ENCODE results near the gene CST8. TPM values are rescaled to one million over a fixed set of nuclear protein-coding genes. Genes with fewer than 3 reads are reported as not detected.

The CST8 gene
- total RNA-seq, 1 donor = not detected

DNA sequence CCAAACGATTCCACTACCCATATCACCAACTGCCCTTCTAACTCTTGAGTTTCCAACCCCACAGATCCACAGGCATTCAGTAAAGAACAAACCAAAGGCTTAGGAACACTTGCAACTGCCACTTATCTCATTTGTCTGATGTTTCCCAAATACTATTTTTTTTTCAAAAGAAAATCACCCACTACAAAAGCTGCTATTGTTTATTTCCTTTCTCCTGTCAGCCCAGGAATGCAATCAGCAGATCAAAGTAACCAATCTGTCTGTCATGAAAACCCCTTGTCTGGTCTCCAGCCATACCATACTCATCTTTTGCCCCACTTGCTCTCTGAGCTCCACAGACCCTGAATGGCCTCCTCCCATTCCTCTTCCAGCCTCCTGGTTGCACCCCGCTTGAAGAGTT is 8.8 kb upstream of the CST8 start:
- Histone ChIP-seq H3K4me2 (ENCODE audit: insufficient read depth, low read length) (no peak overlapping the region), H3K79me2 (ENCODE audit: insufficient read depth, low read length) (no peaks in the 10 kb centered on the region), H4K20me1 (ENCODE audit: insufficient read depth, low read length) (no peaks in the 10 kb centered on the region), H3K4me1 (ENCODE audit: insufficient read depth, low read length) (no peaks in the 10 kb centered on the region), H3K27me3 (ENCODE audit: insufficient read depth, low read length) (no peaks in the 10 kb centered on the region), H3K36me3 (ENCODE audit: insufficient read depth, low read length) (no peaks in the 10 kb centered on the region), H3K27ac (ENCODE audit: low read depth, low read length) (no peak overlapping the region), H3K9me3 (ENCODE audit: low read depth, low read length) (no peaks in the 10 kb centered on the region), H2AFZ (ENCODE audit: low read length) (no peak overlapping the region), H3K4me3 (ENCODE audit: insufficient read depth, low read length) (no peak overlapping the region)
- DNase-seq (ENCODE audit: insufficient read length, low spot score, missing footprints) = no peak
- TF ChIP-seq, protein P1, sequence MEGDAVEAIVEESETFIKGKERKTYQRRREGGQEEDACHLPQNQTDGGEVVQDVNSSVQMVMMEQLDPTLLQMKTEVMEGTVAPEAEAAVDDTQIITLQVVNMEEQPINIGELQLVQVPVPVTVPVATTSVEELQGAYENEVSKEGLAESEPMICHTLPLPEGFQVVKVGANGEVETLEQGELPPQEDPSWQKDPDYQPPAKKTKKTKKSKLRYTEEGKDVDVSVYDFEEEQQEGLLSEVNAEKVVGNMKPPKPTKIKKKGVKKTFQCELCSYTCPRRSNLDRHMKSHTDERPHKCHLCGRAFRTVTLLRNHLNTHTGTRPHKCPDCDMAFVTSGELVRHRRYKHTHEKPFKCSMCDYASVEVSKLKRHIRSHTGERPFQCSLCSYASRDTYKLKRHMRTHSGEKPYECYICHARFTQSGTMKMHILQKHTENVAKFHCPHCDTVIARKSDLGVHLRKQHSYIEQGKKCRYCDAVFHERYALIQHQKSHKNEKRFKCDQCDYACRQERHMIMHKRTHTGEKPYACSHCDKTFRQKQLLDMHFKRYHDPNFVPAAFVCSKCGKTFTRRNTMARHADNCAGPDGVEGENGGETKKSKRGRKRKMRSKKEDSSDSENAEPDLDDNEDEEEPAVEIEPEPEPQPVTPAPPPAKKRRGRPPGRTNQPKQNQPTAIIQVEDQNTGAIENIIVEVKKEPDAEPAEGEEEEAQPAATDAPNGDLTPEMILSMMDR (IDR thresholded peaks at IDR 0.05; ENCODE audit: extremely low read depth, low read depth, low read length) = no peak

DNA sequence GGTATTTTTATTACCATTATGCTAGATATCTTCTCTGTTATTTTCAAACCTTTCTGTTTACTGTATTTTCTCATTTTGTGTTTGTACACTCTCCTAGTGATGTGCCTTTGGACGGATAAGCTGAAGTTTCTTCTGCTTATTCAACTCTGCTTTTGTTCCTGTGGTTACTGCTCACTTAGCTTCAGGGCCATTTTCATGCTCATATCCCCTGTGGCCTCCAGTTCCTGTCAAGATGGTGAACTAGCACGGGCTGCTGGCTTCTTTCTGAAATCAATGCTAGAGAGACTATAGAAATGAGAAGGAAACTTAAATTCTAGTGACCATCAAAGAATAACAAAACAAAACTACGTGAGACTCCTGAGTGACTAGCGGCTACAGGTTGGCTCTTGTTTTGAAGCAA is 6.8 kb upstream of the CST8 start:
- Histone ChIP-seq H3K9me3 (ENCODE audit: low read depth, low read length) (no peaks in the 10 kb centered on the region), H3K36me3 (ENCODE audit: insufficient read depth, low read length) (no peaks in the 10 kb centered on the region), H3K27me3 (ENCODE audit: insufficient read depth, low read length) (no peaks in the 10 kb centered on the region), H4K20me1 (ENCODE audit: insufficient read depth, low read length) (no peaks in the 10 kb centered on the region), H3K79me2 (ENCODE audit: insufficient read depth, low read length) (no peaks in the 10 kb centered on the region), H2AFZ (ENCODE audit: low read length) (no peak overlapping the region), H3K4me2 (ENCODE audit: insufficient read depth, low read length) (no peak overlapping the region), H3K4me3 (ENCODE audit: insufficient read depth, low read length) (no peak overlapping the region), H3K4me1 (ENCODE audit: insufficient read depth, low read length) (no peaks in the 10 kb centered on the region), H3K27ac (ENCODE audit: low read depth, low read length) (no peak overlapping the region)
- TF ChIP-seq, protein P1 (IDR thresholded peaks at IDR 0.05; ENCODE audit: extremely low read depth, low read depth, low read length) = no peak
- DNase-seq (ENCODE audit: insufficient read length, low spot score, missing footprints) = no peak

DNA sequence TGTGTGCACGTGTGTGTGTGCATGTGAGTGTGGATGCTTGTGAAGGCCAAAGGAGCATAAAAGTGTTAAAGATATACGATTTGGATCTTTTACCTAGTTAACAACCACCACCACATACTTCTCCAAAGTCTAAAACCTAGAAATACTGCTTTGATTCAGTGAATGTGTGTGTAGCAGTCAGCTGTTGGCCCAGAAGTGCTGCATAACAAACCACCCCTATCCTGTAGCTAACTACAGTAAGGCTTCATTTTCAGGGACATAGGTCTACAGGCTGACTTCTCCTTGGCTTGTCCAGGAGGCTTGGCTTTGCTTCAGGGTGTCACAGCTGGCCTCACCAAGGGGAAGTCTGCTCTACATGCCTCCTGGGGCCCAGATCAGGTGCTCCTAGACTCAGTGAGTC is 2.4 kb upstream of the CST8 start:
- Histone ChIP-seq H3K27ac (ENCODE audit: low read depth, low read length) (no peak overlapping the region), H3K4me2 (ENCODE audit: insufficient read depth, low read length) (no peak overlapping the region), H3K79me2 (ENCODE audit: insufficient read depth, low read length) (no peaks in the 10 kb centered on the region), H3K4me1 (ENCODE audit: insufficient read depth, low read length) (no peaks in the 10 kb centered on the region), H3K27me3 (ENCODE audit: insufficient read depth, low read length) (no peaks in the 10 kb centered on the region), H2AFZ (ENCODE audit: low read length) (no peak overlapping the region), H3K36me3 (ENCODE audit: insufficient read depth, low read length) (no peaks in the 10 kb centered on the region), H3K9me3 (ENCODE audit: low read depth, low read length) (no peaks in the 10 kb centered on the region), H3K4me3 (ENCODE audit: insufficient read depth, low read length) (no peak overlapping the region), H4K20me1 (ENCODE audit: insufficient read depth, low read length) (no peaks in the 10 kb centered on the region)
- TF ChIP-seq, protein P1 (IDR thresholded peaks at IDR 0.05; ENCODE audit: extremely low read depth, low read depth, low read length) = no peak
- no peak for DNase-seq (ENCODE audit: insufficient read length, low spot score, missing footprints)

DNA sequence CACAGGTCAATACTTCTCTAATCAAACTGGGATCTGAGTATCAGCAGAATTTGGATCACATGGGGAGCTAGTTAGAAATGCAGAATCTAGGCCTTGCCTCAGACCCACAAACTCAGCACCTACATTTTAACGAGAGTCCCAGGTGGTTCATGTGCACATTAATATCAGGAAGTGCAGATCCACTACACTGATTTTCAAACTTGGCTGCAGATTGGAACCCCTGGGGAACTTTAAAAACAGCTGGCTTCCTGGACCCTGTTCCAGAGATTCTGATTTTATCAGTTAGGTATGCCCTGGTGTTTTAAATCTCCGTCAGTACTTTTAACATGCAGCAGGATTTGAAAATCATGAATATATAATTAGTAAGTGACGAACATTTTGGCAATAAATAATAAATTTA is 1.9 kb upstream of the CST8 start:
- H3K9me3 ChIP-seq (ENCODE audit: low read depth, low read length) = no peaks in the 10 kb centered on the region
- no peak overlapping the region for H3K4me3 ChIP-seq (ENCODE audit: insufficient read depth, low read length)
- H3K36me3 ChIP-seq (ENCODE audit: insufficient read depth, low read length) = no peaks in the 10 kb centered on the region
- TF ChIP-seq, protein P1 (IDR thresholded peaks at IDR 0.05; ENCODE audit: extremely low read depth, low read depth, low read length) = no peak
- H3K4me1 ChIP-seq (ENCODE audit: insufficient read depth, low read length) = no peaks in the 10 kb centered on the region
- H2AFZ ChIP-seq (ENCODE audit: low read length) = no peak overlapping the region
- no peak for DNase-seq (ENCODE audit: insufficient read length, low spot score, missing footprints)
- H3K27ac ChIP-seq (ENCODE audit: low read depth, low read length) = no peak overlapping the region
- H3K79me2 ChIP-seq (ENCODE audit: insufficient read depth, low read length) = no peaks in the 10 kb centered on the region
- H4K20me1 ChIP-seq (ENCODE audit: insufficient read depth, low read length) = no peaks in the 10 kb centered on the region
- no peaks in the 10 kb centered on the region for H3K27me3 ChIP-seq (ENCODE audit: insufficient read depth, low read length)
- no peak overlapping the region for H3K4me2 ChIP-seq (ENCODE audit: insufficient read depth, low read length)
